Stomach smooth muscle (tissue), 2 donors: ENCODE measurements around the gene ENTHD1.

ENCODE experiments used
- H3K27ac ChIP-seq: one replicate; pipeline ENCODE4 v1.7.0; 2013; ENCODE audit warnings: mild to moderate bottlenecking, low read length, inconsistent platforms
- H3K27me3 ChIP-seq, 2 donors: one replicate each; pipeline ENCODE4 v1.7.0; 2013; ENCODE audit warnings: low read length in 2 of 2; ENCODE audit not compliant: insufficient read depth in 2 of 2, control insufficient read depth in 1 of 2
- H3K36me3 ChIP-seq, 2 donors: one replicate each; pipeline ENCODE4 v1.7.0; 2013; ENCODE audit warnings: low read length in 2 of 2; ENCODE audit not compliant: control insufficient read depth in 2 of 2, insufficient read depth in 2 of 2
- H3K4me1 ChIP-seq: one replicate; pipeline ENCODE4 v1.7.0; 2013; ENCODE audit warnings: low read length; ENCODE audit not compliant: control insufficient read depth, insufficient read depth
- H3K4me3 ChIP-seq, 2 donors: one replicate each; pipeline ENCODE4 v1.7.0; 2013; ENCODE audit warnings: low read length in 2 of 2
- H3K9ac ChIP-seq, 2 donors: one replicate each; pipeline ENCODE4 v1.7.0; 2013; ENCODE audit warnings: low read length in 2 of 2, mild to moderate bottlenecking in 1 of 2
- H3K9me3 ChIP-seq, 2 donors: one replicate each; pipeline ENCODE4 v1.7.0; 2013; ENCODE audit warnings: low read length in 2 of 2; ENCODE audit not compliant: control insufficient read depth in 2 of 2
- donor health status: healthy.
- donor health status: Pancreatic carcinoma.

Gene ENTHD1

GRCh38 chr22:39924286-39924685, 30.7 kb upstream of the ENTHD1 start:
- Histone ChIP-seq H3K9me3 (no peaks in the 10 kb centered on the region), H3K4me1 (no peaks in the 10 kb centered on the region), H3K27me3 (peaks cover 0 to 26% of the 10 kb centered on the region in 2 donors), H3K4me3 (no peak overlapping the region), H3K9ac (no peak overlapping the region), H3K36me3 (no peaks in the 10 kb centered on the region), H3K27ac (no peak overlapping the region)

GRCh38 chr22:39923696-39924095, 30.1 kb upstream of the ENTHD1 start:
- Histone ChIP-seq H3K4me3 (no peak overlapping the region), H3K4me1 (no peaks in the 10 kb centered on the region), H3K9me3 (no peaks in the 10 kb centered on the region), H3K27me3 (peaks cover 0 to 26% of the 10 kb centered on the region in 2 donors), H3K9ac (no peak overlapping the region), H3K36me3 (no peaks in the 10 kb centered on the region), H3K27ac (no peak overlapping the region)

- peaks cover 3 to 5% of the 10 kb centered on the region in 2 donors for H3K27me3 ChIP-seq
- H3K4me3 ChIP-seq = no peak overlapping the region
- no peak overlapping the region for H3K27ac ChIP-seq
- H3K4me1 ChIP-seq = no peaks in the 10 kb centered on the region
- no peaks in the 10 kb centered on the region for H3K9me3 ChIP-seq
- H3K36me3 ChIP-seq = no peaks in the 10 kb centered on the region
- H3K9ac ChIP-seq = no peak overlapping the region
Observed at GRCh38 chr22:39920134-39920743, 26.7 kb upstream of the ENTHD1 start.

GRCh38 chr22:39917776-39918495, 24.4 kb upstream of the ENTHD1 start:
- H3K27me3 ChIP-seq = peaks cover 2 to 3% of the 10 kb centered on the region in 2 donors

GRCh38 chr22:39917197-39917643, 23.7 kb upstream of the ENTHD1 start:
- H3K4me1 ChIP-seq = no peaks in the 10 kb centered on the region
- H3K9ac ChIP-seq = no peak overlapping the region
- H3K9me3 ChIP-seq = no peaks in the 10 kb centered on the region
- H3K27me3 ChIP-seq = peaks cover 6 to 9% of the 10 kb centered on the region in 2 donors
- H3K27ac ChIP-seq = no peak overlapping the region
- no peak overlapping the region for H3K4me3 ChIP-seq
- H3K36me3 ChIP-seq = no peaks in the 10 kb centered on the region

More at GRCh38 chr22:39917776-39918495, 24.4 kb upstream of the ENTHD1 start:
- no peaks in the 10 kb centered on the region for H3K9me3 ChIP-seq
- no peaks in the 10 kb centered on the region for H3K36me3 ChIP-seq
- no peak overlapping the region for H3K9ac ChIP-seq
- no peaks in the 10 kb centered on the region for H3K4me1 ChIP-seq
- H3K27ac ChIP-seq = no peak overlapping the region
- H3K4me3 ChIP-seq = no peak overlapping the region

GRCh38 chr22:39916496-39916895, 22.9 kb upstream of the ENTHD1 start:
- Histone ChIP-seq H3K9me3 (no peaks in the 10 kb centered on the region), H3K4me3 (no peak overlapping the region), H3K27me3 (peaks cover 7 to 9% of the 10 kb centered on the region in 2 donors), H3K36me3 (no peaks in the 10 kb centered on the region), H3K4me1 (no peaks in the 10 kb centered on the region), H3K27ac (no peak overlapping the region), H3K9ac (no peak overlapping the region)

GRCh38 chr22:39915295-39915726, 21.8 kb upstream of the ENTHD1 start:
- no peaks in the 10 kb centered on the region for H3K4me1 ChIP-seq
- no peak overlapping the region for H3K27ac ChIP-seq
- no peaks in the 10 kb centered on the region for H3K9me3 ChIP-seq
- peaks cover 7 to 9% of the 10 kb centered on the region in 2 donors for H3K27me3 ChIP-seq
- H3K36me3 ChIP-seq = no peaks in the 10 kb centered on the region
- no peak overlapping the region for H3K9ac ChIP-seq
- no peak overlapping the region for H3K4me3 ChIP-seq

GRCh38 chr22:39914584-39914983, 21.0 kb upstream of the ENTHD1 start:
- Histone ChIP-seq H3K9ac (no peak overlapping the region), H3K4me1 (no peaks in the 10 kb centered on the region), H3K27me3 (peaks cover 9 to 10% of the 10 kb centered on the region in 2 donors), H3K27ac (no peak overlapping the region), H3K9me3 (no peaks in the 10 kb centered on the region), H3K4me3 (no peak overlapping the region), H3K36me3 (no peaks in the 10 kb centered on the region)

GRCh38 chr22:39913886-39914285, 20.3 kb upstream of the ENTHD1 start:
- Histone ChIP-seq H3K9me3 (no peaks in the 10 kb centered on the region), H3K9ac (no peak overlapping the region), H3K4me3 (no peak overlapping the region), H3K27ac (no peak overlapping the region), H3K27me3 (peaks cover 9 to 10% of the 10 kb centered on the region in 2 donors), H3K4me1 (no peaks in the 10 kb centered on the region), H3K36me3 (no peaks in the 10 kb centered on the region)

GRCh38 chr22:39913321-39913720, 19.8 kb upstream of the ENTHD1 start:
- H3K36me3 ChIP-seq = no peaks in the 10 kb centered on the region
- no peaks in the 10 kb centered on the region for H3K9me3 ChIP-seq
- no peak overlapping the region for H3K27ac ChIP-seq
- H3K4me3 ChIP-seq = no peak overlapping the region
- H3K9ac ChIP-seq = no peak overlapping the region
- no peaks in the 10 kb centered on the region for H3K4me1 ChIP-seq
- peaks cover 9 to 10% of the 10 kb centered on the region in 2 donors for H3K27me3 ChIP-seq
